H1 (cell line): Measurements from ENCODE around the gene PPP1R27. TPM values are rescaled to one million over a fixed set of nuclear protein-coding genes. Genes with fewer than 3 reads are reported as not detected.

Experiments used
- CREB1 ChIP-seq: IDR thresholded peaks from 2 replicates; pipeline ENCODE4 v1.6.1; 2012; ENCODE audit warnings: inconsistent platforms
- CTBP2 ChIP-seq: IDR thresholded peaks from 2 replicates; pipeline ENCODE4 v1.7.0; 2011; ENCODE audit warnings: borderline replicate concordance, mild to moderate bottlenecking, moderate library complexity, mixed read lengths, low read length; ENCODE audit not compliant: insufficient read depth, insufficient read length
- JUND ChIP-seq: IDR thresholded peaks from 2 replicates; pipeline ENCODE4 v1.6.1; 2011; ENCODE audit warnings: mild to moderate bottlenecking, improper control_type of control experiment, low read length
- KDM4A ChIP-seq: IDR thresholded peaks from one replicate; pipeline ENCODE4 v1.7.1; 2012; ENCODE audit warnings: low read depth, mild to moderate bottlenecking, moderate library complexity, low read length, inconsistent platforms; ENCODE audit not compliant: severe bottlenecking
- RAD21 ChIP-seq, 2 experiments: IDR thresholded peaks in 1 of 2; conservative IDR thresholded peaks in 1 of 2; 2 replicates each; pipeline ENCODE4 v1.6.1; 2011; ENCODE audit warnings: low read depth in 2 of 2, low read length in 2 of 2, improper control_type of control experiment in 1 of 2, inconsistent platforms in 1 of 2, mild to moderate bottlenecking in 1 of 2, moderate library complexity in 1 of 2
- SIX5 ChIP-seq: IDR thresholded peaks from 2 replicates; pipeline ENCODE4 v1.6.1; 2011; ENCODE audit warnings: mild to moderate bottlenecking, low read depth, low read length
- TBP ChIP-seq: IDR thresholded peaks from 2 replicates; pipeline ENCODE4 v1.6.1; 2011; ENCODE audit warnings: low read depth, low read length, improper control_type of control experiment
- ZNF274 ChIP-seq: IDR thresholded peaks from 2 replicates; pipeline ENCODE4 v1.7.0; 2012; ENCODE audit warnings: low read length, borderline replicate concordance; ENCODE audit errors: extremely low read depth
- polyA plus RNA-seq, 7 experiments: library from polyadenylated mRNA; depleted of rRNA in 3 of 7; stranded (reverse) in 5 of 7; unstranded in 2 of 7; fragments of >200 nt in 5 of 7; fragments of 200-250 nt in 2 of 7; gene quantifications; 1 replicate in 5 of 7; 2 replicates in 1 of 7; 4 replicates in 1 of 7; pipeline versions ENCODE4 v1.2.1 to v1.2.3, GENCODE V29; 2011 to 2013; ENCODE audit warnings: missing spikeins in 2 of 7, mixed read lengths in 2 of 7
- total RNA-seq: library from RNA; stranded (reverse); fragmentation: NEBNext Ultra II Directional; extraction: Animal tissue kit (Norgen Biotek cat#: 25700); gene quantifications from 2 replicates; pipeline ENCODE4 v1.2.1, GENCODE V29; 2021
- TF ChIP-seq, protein P1 (sequence below): fragments of 300-600 bp; sonication (generic); IDR thresholded peaks from 2 replicates; pipeline ENCODE4 v1.7.1; 2012; ENCODE audit warnings: low read length, moderate library complexity, mild to moderate bottlenecking, inconsistent platforms; ENCODE audit not compliant: insufficient replicate concordance
- TF ChIP-seq, protein P2 (sequence below): IDR thresholded peaks from 2 replicates; pipeline ENCODE4 v1.6.1; 2012; ENCODE audit warnings: inconsistent platforms
- TF ChIP-seq, protein P3 (sequence below): IDR thresholded peaks from 2 replicates; pipeline ENCODE4 v1.6.1; 2011; ENCODE audit warnings: low read length, improper control_type of control experiment

PPP1R27 gene
- total and polyA plus RNA-seq, 2 of the 8 experiments (the other 6 are each of a cell fraction or from before 2014, with no cell fraction given), result 0.27 TPM; not detected in 1

DNA sequence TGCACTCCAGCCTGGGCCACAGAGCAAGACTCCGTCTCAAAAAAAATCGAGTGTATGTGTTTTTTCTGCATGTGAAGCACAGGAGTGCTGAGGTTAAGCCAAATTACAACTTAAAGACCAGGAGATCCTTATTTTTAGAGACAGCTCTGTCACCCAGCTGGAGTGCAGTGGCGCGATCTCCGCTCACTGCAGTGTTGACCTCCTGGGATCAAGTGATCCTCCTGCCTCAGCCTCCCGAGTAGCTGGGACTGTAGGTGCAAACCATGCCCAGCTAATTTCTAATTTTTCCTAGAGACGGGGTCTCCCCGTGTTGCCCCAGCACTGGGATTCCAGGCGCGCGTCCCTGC is 7.5 kb upstream of the PPP1R27 start (continued):
- TF ChIP-seq, protein P1, sequence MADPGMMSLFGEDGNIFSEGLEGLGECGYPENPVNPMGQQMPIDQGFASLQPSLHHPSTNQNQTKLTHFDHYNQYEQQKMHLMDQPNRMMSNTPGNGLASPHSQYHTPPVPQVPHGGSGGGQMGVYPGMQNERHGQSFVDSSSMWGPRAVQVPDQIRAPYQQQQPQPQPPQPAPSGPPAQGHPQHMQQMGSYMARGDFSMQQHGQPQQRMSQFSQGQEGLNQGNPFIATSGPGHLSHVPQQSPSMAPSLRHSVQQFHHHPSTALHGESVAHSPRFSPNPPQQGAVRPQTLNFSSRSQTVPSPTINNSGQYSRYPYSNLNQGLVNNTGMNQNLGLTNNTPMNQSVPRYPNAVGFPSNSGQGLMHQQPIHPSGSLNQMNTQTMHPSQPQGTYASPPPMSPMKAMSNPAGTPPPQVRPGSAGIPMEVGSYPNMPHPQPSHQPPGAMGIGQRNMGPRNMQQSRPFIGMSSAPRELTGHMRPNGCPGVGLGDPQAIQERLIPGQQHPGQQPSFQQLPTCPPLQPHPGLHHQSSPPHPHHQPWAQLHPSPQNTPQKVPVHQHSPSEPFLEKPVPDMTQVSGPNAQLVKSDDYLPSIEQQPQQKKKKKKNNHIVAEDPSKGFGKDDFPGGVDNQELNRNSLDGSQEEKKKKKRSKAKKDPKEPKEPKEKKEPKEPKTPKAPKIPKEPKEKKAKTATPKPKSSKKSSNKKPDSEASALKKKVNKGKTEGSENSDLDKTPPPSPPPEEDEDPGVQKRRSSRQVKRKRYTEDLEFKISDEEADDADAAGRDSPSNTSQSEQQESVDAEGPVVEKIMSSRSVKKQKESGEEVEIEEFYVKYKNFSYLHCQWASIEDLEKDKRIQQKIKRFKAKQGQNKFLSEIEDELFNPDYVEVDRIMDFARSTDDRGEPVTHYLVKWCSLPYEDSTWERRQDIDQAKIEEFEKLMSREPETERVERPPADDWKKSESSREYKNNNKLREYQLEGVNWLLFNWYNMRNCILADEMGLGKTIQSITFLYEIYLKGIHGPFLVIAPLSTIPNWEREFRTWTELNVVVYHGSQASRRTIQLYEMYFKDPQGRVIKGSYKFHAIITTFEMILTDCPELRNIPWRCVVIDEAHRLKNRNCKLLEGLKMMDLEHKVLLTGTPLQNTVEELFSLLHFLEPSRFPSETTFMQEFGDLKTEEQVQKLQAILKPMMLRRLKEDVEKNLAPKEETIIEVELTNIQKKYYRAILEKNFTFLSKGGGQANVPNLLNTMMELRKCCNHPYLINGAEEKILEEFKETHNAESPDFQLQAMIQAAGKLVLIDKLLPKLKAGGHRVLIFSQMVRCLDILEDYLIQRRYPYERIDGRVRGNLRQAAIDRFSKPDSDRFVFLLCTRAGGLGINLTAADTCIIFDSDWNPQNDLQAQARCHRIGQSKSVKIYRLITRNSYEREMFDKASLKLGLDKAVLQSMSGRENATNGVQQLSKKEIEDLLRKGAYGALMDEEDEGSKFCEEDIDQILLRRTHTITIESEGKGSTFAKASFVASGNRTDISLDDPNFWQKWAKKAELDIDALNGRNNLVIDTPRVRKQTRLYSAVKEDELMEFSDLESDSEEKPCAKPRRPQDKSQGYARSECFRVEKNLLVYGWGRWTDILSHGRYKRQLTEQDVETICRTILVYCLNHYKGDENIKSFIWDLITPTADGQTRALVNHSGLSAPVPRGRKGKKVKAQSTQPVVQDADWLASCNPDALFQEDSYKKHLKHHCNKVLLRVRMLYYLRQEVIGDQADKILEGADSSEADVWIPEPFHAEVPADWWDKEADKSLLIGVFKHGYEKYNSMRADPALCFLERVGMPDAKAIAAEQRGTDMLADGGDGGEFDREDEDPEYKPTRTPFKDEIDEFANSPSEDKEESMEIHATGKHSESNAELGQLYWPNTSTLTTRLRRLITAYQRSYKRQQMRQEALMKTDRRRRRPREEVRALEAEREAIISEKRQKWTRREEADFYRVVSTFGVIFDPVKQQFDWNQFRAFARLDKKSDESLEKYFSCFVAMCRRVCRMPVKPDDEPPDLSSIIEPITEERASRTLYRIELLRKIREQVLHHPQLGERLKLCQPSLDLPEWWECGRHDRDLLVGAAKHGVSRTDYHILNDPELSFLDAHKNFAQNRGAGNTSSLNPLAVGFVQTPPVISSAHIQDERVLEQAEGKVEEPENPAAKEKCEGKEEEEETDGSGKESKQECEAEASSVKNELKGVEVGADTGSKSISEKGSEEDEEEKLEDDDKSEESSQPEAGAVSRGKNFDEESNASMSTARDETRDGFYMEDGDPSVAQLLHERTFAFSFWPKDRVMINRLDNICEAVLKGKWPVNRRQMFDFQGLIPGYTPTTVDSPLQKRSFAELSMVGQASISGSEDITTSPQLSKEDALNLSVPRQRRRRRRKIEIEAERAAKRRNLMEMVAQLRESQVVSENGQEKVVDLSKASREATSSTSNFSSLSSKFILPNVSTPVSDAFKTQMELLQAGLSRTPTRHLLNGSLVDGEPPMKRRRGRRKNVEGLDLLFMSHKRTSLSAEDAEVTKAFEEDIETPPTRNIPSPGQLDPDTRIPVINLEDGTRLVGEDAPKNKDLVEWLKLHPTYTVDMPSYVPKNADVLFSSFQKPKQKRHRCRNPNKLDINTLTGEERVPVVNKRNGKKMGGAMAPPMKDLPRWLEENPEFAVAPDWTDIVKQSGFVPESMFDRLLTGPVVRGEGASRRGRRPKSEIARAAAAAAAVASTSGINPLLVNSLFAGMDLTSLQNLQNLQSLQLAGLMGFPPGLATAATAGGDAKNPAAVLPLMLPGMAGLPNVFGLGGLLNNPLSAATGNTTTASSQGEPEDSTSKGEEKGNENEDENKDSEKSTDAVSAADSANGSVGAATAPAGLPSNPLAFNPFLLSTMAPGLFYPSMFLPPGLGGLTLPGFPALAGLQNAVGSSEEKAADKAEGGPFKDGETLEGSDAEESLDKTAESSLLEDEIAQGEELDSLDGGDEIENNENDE, result no peak
- TF ChIP-seq SIX5 (no peak), KDM4A (no peak), CREB1 (no peak), ZNF274 (no peak), RAD21 (IDR thresholded peaks at IDR 0.05 in 1 of 2, conservative IDR thresholded peaks at IDR 0.05 in 1 of 2; ENCODE audit: low read depth in 2 of 2, low read length in 2 of 2) (no peak), CTBP2 (no peak), TBP (no peak), JUND (no peak)
- TF ChIP-seq, protein P2, sequence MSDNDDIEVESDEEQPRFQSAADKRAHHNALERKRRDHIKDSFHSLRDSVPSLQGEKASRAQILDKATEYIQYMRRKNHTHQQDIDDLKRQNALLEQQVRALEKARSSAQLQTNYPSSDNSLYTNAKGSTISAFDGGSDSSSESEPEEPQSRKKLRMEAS, result no peak
- TF ChIP-seq, protein P3, sequence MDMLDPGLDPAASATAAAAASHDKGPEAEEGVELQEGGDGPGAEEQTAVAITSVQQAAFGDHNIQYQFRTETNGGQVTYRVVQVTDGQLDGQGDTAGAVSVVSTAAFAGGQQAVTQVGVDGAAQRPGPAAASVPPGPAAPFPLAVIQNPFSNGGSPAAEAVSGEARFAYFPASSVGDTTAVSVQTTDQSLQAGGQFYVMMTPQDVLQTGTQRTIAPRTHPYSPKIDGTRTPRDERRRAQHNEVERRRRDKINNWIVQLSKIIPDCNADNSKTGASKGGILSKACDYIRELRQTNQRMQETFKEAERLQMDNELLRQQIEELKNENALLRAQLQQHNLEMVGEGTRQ, result no peak
